Neural progenitor cell (in vitro differentiated cells): ENCODE measurements around the gene PLCH2. TPM values are rescaled to one million over a fixed set of nuclear protein-coding genes. Genes with fewer than 3 reads are reported as not detected.

Experiments
- DNase-seq: peaks from one replicate; pipeline ENCODE4 v3.0.0-alpha.2; 2016; ENCODE audit warnings: low spot score
- H2AFZ ChIP-seq: fragments of 200-600 bp; sonication (generic); replicated peaks from 2 replicates; pipeline ENCODE4 v1.6.1; 2016; ENCODE audit warnings: antibody characterized with exemption
- H3F3A ChIP-seq: fragments of 200-600 bp; sonication (generic); 2 replicates; pipeline ENCODE4 v1.6.1; 2016; ENCODE audit warnings: antibody characterized with exemption, low read depth
- H3K27ac ChIP-seq: fragments of 200-600 bp; sonication (generic); 2 replicates; pipeline ENCODE4 v1.5.1; 2016; ENCODE audit warnings: mild to moderate bottlenecking
- H3K27me3 ChIP-seq: fragments of 200-600 bp; sonication (generic); 2 replicates; pipeline ENCODE4 v1.6.1; 2016; ENCODE audit warnings: mild to moderate bottlenecking, moderate library complexity
- H3K36me3 ChIP-seq: fragments of 200-600 bp; sonication (generic); 2 replicates; pipeline ENCODE4 v1.5.1; 2016
- H3K4me1 ChIP-seq: fragments of 200-600 bp; sonication (generic); 2 replicates; pipeline ENCODE4 v1.6.1; 2016; ENCODE audit warnings: mixed run types
- H3K4me2 ChIP-seq: fragments of 200-600 bp; sonication (generic); 2 replicates; pipeline ENCODE4 v1.6.1; 2016
- H3K4me3 ChIP-seq: fragments of 200-600 bp; sonication (generic); 2 replicates; pipeline ENCODE4 v1.5.1; 2016
- H3K79me2 ChIP-seq: fragments of 200-600 bp; sonication (generic); 2 replicates; pipeline ENCODE4 v1.6.1; 2016; ENCODE audit warnings: low read depth
- H3K9ac ChIP-seq: fragments of 200-600 bp; sonication (generic); 2 replicates; pipeline ENCODE4 v1.6.1; 2016
- H3K9me3 ChIP-seq: fragments of 200-600 bp; sonication (generic); 2 replicates; pipeline ENCODE4 v1.5.1; 2016; ENCODE audit warnings: low read depth
- H4K20me1 ChIP-seq: fragments of 200-600 bp; sonication (generic); 2 replicates; pipeline ENCODE4 v1.6.1; 2016; ENCODE audit warnings: low read depth
- H3K27ac Mint-ChIP-seq: 3 replicates; pipeline ENCODE4 v1.8.0; 2021; ENCODE audit warnings: mixed read lengths
- H3K27me3 Mint-ChIP-seq: 2 replicates; pipeline ENCODE4 v1.8.0; 2022; ENCODE audit warnings: low read depth, mild to moderate bottlenecking, inconsistent platforms, moderate library complexity, mixed read lengths; ENCODE audit not compliant: insufficient read depth
- H3K36me3 Mint-ChIP-seq: 3 replicates; pipeline ENCODE4 v1.8.0; 2021; ENCODE audit warnings: mixed read lengths
- H3K4me1 Mint-ChIP-seq: 3 replicates; pipeline ENCODE4 v1.8.0; 2021; ENCODE audit warnings: mixed read lengths
- H3K4me3 Mint-ChIP-seq: 3 replicates; pipeline ENCODE4 v1.8.0; 2021; ENCODE audit warnings: mild to moderate bottlenecking, moderate library complexity, mixed read lengths
- H3K9me3 Mint-ChIP-seq: 3 replicates; pipeline ENCODE4 v1.8.0; 2020; ENCODE audit warnings: mixed read lengths
- CTCF ChIP-seq: fragments of 200-600 bp; sonication (generic); IDR thresholded peaks from 2 replicates; pipeline ENCODE4 v1.5.1; 2017; ENCODE audit warnings: antibody characterized with exemption, mild to moderate bottlenecking
- EZH2 ChIP-seq: fragments of 200-600 bp; sonication (generic); IDR thresholded peaks from 2 replicates; pipeline ENCODE4 v1.6.1; 2017; ENCODE audit warnings: antibody characterized with exemption, mild to moderate bottlenecking, moderate library complexity
- EZH2phosphoT487 ChIP-seq: fragments of 200-600 bp; sonication (generic); IDR thresholded peaks from 2 replicates; pipeline ENCODE4 v1.6.1; 2017; ENCODE audit warnings: antibody characterized with exemption
- total RNA-seq: library from RNA; depleted of rRNA; stranded (reverse); fragments of >200 nt; gene quantifications from 2 replicates; pipeline ENCODE4 v1.2.3, GENCODE V29; 2015; ENCODE audit warnings: low replicate concordance

Gene PLCH2
- total RNA-seq, 1 donor from 2014 or later: 0.54 TPM

GRCh38 chr1:2537784-2538115 lies 61.7 kb downstream of the PLCH2 start:
- Histone ChIP-seq H3K4me1 (peaks cover 52% of the 10 kb centered on the region), H3K27ac (no peak overlapping the region), H3K27me3 (peaks cover 79% of the 10 kb centered on the region), H2AFZ (no peak overlapping the region), H3K9me3 (no peaks in the 10 kb centered on the region), H4K20me1 (no peaks in the 10 kb centered on the region), H3K79me2 (no peaks in the 10 kb centered on the region), H3K9ac (no peak overlapping the region), H3K4me2 (no peak overlapping the region), H3F3A (peaks cover 33% of the 10 kb centered on the region), H3K4me3 (no peak overlapping the region), H3K36me3 (no peaks in the 10 kb centered on the region)
- no peaks in the 10 kb centered on the region for H3K9me3 Mint-ChIP-seq
- peaks cover 55% of the 10 kb centered on the region for H3K4me1 Mint-ChIP-seq
- no peak overlapping the region for H3K4me3 Mint-ChIP-seq
- no peaks in the 10 kb centered on the region for H3K36me3 Mint-ChIP-seq
- peaks cover 26% of the 10 kb centered on the region for H3K27me3 Mint-ChIP-seq
- no peak for TF ChIP-seq EZH2
- no peak for TF ChIP-seq CTCF
- no peak for TF ChIP-seq EZH2phosphoT487
- no peak for DNase-seq
- no peak overlapping the region for H3K27ac Mint-ChIP-seq

- Histone ChIP-seq H3K4me1 (peaks cover 52% of the 10 kb centered on the region), H3K36me3 (no peaks in the 10 kb centered on the region), H3K4me3 (no peak overlapping the region), H3K9ac (no peak overlapping the region), H3F3A (peaks cover 39% of the 10 kb centered on the region), H3K27ac (no peak overlapping the region), H3K79me2 (no peaks in the 10 kb centered on the region), H3K27me3 (peaks cover 73% of the 10 kb centered on the region), H3K9me3 (no peaks in the 10 kb centered on the region), H3K4me2 (no peak overlapping the region), H2AFZ (no peak overlapping the region), H4K20me1 (no peaks in the 10 kb centered on the region)
- Mint-ChIP-seq H3K27me3 (peaks cover 24% of the 10 kb centered on the region), H3K36me3 (no peaks in the 10 kb centered on the region), H3K4me3 (no peak overlapping the region), H3K9me3 (no peaks in the 10 kb centered on the region), H3K27ac (no peak overlapping the region), H3K4me1 (peaks cover 54% of the 10 kb centered on the region)
- TF ChIP-seq CTCF (no peak), EZH2phosphoT487 (no peak), EZH2 (no peak)
- no peak for DNase-seq
Observed at GRCh38 chr1:2538376-2538775, 62.3 kb downstream of the PLCH2 start.

- Histone ChIP-seq H3K4me3 (no peak overlapping the region), H3F3A (peaks cover 43% of the 10 kb centered on the region), H3K4me1 (peaks cover 52% of the 10 kb centered on the region), H3K27me3 (peaks cover 68% of the 10 kb centered on the region), H3K9me3 (no peaks in the 10 kb centered on the region), H4K20me1 (no peaks in the 10 kb centered on the region), H3K27ac (no peak overlapping the region), H3K79me2 (no peaks in the 10 kb centered on the region), H2AFZ (no peak overlapping the region), H3K36me3 (no peaks in the 10 kb centered on the region), H3K9ac (no peak overlapping the region), H3K4me2 (no peak overlapping the region)
- no peak for TF ChIP-seq EZH2phosphoT487
- no peak for TF ChIP-seq EZH2
- no peak for TF ChIP-seq CTCF
- Mint-ChIP-seq H3K27ac (no peak overlapping the region), H3K4me3 (peak overlapping the region; percentile 38), H3K27me3 (peaks cover 22% of the 10 kb centered on the region), H3K36me3 (no peaks in the 10 kb centered on the region), H3K9me3 (no peaks in the 10 kb centered on the region), H3K4me1 (peaks cover 49% of the 10 kb centered on the region)
- DNase-seq: no peak
Observed at GRCh38 chr1:2538872-2539271, 62.8 kb downstream of the PLCH2 start.
